Fibroblast of skin of right quadriceps (primary cell): Measurements from ENCODE around the gene PPIP5K1.

Source experiments
- DNase-seq: peaks from one replicate; pipeline ENCODE4 v3.0.0-alpha.2; 2013

The PPIP5K1 gene

GRCh38 chr15:43488790-43489189 lies 101.2 kb downstream of the PPIP5K1 start:
- DNase-seq: no peak

- no peak for DNase-seq
Observed at GRCh38 chr15:43487271-43487895, 102.6 kb downstream of the PPIP5K1 start.

- no peak for DNase-seq
Observed at GRCh38 chr15:43484455-43484854, 105.6 kb downstream of the PPIP5K1 start.
